ENCODE data around the gene INPP5A.

The INPP5A gene

DNA sequence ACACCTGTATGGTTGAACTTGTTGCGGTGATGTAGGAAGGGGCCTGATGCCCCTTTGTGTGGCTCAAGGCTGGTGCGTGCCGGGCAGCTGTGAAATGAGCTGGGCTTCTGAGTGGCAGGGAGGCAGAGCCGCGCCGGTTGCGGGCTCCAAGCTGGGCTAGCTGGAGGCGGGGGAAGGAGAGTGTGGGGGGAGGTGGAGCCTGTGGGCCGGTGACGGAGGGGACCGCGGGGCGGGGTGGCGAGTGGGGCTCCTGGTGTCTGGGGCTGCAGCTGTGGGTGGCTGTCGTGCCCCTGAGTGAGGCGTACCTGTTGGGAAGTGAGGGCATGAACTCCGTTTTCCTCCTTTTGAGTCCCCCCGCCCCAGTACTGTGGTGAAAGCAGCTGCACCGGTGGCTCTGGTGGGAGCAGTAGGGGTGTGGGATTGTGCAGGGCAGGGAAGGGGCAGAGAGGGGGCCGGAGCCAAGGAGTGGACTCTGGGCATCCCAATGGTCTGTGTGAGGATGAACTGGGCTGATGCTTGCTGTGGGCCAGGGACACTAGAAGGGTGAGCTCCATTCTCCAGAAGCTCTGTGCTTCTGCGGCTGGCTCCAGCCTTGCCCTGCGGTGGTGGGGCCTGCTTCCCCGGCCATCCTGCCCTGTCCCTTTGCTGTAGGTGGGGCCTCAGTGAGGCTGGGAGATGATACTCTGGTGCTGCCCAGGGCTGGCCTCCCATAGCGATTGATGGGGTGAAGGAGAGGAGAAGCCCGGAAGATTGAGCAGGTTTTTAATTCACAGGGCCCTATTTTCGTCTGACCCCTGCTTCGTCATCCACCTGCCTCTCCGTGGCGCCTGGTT is 41.7 kb downstream of the INPP5A start:
- DNase-seq (ENCODE audit: low read depth, low spot score): no peak

DNA sequence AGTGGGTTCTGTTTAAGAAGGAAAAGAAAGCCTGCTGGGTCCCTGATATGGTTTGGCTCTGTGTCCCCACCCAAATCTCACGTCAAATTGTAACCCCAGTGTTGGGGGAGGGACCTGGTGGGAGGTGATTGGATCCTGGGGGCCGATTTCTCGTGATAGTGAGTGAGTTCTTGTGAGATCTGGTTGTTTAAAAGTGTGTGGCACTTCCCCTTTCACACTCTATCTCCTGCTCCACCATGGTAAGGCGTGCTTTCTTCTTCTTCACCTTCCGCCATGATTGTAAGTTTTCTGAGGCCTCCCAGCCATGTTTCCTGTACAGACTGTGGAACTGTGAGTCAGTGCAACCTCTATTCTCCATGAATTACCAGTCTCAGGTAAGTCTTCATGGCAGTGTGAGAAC is 42.6 kb downstream of the INPP5A start:
- DNase-seq (ENCODE audit: low read depth, low spot score): no peak

DNA sequence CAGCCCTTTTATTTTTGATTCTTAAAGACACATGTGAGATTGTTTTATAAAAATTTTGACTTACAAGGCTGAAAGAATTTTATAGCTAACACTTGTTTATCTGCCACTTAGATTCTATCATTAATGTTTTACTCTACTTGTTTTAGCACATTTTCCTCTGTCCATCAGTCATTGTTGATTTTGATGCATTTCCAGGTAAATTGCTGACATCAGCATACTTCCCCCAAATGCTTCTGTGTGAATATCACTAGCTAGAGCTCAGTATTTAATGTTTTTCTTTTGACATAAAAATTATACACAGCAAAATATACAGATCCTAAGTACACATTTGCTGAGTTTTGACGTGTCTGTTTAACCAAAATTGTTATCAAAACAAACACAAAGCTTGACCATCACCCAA is 43.0 kb downstream of the INPP5A start:
- no peak for DNase-seq (ENCODE audit: low read depth, low spot score)

GRCh38 chr10:132582137-132582536 is 44.5 kb downstream of the INPP5A start:
- DNase-seq (ENCODE audit: low read depth, low spot score): no peak

DNA sequence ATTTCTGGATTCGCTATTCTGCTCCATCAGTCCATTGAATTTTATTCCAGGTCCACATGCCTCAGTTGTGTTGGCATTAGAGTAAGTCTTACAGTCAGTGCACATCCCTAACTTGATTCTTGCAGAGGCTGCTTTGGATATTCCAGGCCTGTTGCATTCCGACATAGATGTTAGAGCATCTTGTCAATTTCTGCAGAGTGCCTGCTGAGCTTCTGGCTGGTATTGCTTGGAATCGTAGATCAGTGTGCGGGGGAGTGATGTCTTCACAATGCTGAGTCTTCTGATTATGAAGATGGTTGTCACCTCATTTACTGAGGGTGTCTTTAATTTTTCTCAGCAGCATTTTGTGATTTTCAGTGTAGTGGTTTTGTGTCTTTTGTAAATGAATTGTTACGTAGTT is 45.2 kb downstream of the INPP5A start:
- no peak for DNase-seq (ENCODE audit: low read depth, low spot score)

- DNase-seq (ENCODE audit: low read depth, low spot score): no peak
These were observed 45.9 kb downstream of the INPP5A start for GRCh38 chr10:132583456-132583855.

GRCh38 chr10:132584081-132584480 is 46.5 kb downstream of the INPP5A start:
- no peak for DNase-seq (ENCODE audit: low read depth, low spot score)

DNA sequence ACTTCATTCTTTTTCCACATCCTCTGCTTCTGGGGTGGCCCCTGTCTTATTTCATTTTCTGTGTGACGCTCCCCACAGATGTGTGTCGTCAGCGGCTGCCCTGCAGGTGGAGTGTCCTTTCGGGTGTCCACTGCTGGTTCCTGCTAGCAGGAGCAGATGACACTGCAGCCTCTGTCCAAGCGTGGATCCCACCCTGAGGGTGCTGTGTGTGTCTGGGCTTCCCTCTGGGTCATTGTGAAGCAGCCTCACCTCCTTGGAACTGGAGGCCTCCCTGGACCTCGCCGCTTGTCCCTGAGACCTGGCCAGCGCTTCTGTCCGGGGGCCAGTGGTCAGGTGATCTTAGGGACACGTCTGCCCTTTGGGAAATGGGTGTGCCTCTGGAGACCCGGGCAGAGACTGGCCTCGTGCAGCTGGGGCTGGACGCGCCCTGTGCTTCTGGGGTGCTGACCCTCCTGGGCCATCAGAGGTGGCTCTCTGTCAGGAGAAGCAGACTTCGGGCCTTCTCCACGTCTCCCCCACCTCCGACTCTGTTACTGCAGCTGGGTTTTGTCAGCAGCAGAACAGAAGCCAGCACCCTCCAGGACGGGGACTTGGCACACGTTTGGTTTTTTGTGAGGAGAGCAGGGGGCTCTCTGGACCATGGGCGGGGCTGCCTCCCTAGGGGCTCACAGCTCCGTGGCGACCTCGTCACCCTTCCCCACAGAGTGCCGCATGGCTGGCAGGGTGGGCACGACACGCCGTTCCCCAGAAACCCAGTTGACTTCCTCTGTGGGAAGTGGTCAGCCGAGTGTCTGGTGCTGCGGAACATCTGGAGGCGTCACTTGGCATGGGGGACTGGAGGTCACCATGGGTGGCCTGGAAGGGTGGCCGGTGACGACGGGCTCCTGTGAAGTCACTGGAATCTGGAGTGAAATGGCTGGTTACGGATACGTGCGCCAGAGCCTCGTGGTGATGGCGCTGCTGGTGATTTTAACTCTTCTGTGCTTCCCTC is 48.4 kb downstream of the INPP5A start:
- DNase-seq (ENCODE audit: low read depth, low spot score): no peak

- no peak for DNase-seq (ENCODE audit: low read depth, low spot score)
These were observed 49.2 kb downstream of the INPP5A start for GRCh38 chr10:132586739-132587138.

- DNase-seq (ENCODE audit: low read depth, low spot score): no peak
These were observed 49.6 kb downstream of the INPP5A start for GRCh38 chr10:132587175-132587574.

DNA sequence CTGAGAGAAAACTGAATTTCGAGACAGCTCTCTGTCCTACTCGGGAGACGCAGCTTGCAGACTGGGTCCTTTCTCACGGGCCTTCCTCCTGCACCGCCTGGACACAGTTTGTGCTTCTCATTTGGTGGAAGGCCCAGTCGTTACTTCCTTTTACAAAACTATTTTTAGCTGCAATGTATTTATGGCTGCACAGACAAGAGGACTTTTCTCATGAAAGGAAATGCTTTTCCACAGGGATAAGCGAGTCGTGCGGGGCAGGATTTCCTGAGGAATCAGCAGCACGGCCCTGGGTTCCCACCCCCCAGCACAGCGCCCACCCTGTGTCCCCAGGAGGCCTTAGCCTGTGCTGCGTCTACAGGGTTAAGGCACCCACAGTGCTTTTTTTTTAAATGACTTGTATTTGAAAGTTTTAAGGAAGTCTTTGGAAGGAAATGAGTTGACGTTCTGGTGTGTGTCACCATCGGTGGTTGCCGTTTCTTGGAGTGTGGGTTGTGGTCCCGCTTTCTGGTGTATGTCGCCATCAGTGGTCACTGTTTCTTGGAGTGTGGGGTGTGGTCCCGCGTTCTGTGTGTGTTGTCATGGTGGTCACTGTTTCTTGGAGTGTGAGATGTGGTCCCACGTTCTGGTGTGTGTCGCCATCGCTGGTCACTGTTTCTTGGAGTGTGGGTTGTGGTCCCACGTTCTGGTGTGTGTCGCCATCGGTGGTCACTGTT is 50.9 kb downstream of the INPP5A start:
- DNase-seq (ENCODE audit: low read depth, low spot score): no peak

DNA sequence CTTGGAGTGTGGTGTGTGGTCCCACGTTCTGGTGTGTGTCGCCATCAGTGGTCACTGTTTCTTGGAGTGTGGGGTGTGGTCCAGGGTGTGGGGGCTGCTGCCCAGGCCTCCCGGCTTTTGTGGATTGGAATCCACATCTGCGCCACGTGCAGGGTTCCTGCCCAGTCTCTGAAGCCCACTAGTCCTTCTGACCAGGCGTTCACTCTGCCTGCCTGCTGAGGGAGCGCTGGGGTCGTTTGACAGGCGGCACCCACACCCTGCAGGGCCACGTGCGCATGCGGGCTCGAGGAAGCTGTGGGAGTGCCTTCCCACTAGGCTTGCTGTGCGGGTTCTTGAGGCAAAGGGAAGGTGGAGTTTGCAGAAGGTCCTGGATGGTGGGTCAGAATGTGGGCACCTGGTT is 51.4 kb downstream of the INPP5A start:
- no peak for DNase-seq (ENCODE audit: low read depth, low spot score)

GRCh38 chr10:132589681-132590080 is 52.1 kb downstream of the INPP5A start:
- no peak for DNase-seq (ENCODE audit: low read depth, low spot score)

DNA sequence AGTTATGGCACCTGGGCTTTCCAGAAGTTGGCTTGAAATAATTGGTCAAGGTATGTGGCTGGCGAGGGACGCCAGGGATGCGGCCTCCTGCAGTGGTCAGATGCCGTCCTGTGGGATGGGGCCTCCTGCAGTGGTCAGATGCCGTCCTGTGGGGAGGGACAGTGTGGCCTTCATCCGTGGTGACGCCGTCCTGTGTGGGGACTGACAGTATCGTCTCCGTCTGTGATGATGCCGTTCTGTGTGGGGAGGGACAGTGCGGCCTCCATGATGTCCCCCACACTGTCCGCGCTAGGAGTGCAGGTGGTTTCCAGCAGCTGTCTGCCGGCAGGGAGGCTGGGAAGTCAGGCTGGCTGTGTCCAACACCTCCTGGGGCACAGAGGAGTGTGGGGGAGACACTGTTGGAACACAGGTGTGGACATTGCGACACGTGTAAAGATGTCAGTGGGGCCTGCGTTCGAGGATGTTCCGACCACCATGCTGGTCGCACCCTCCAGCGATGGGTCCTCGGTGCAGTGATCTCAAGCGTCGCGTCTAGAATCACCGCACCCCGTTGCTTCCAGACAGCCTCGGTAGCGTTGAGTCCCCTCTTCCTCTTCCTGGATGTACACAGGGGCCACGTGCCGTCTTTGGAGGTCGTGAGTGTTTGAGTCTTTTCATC is 52.6 kb downstream of the INPP5A start:
- no peak for DNase-seq (ENCODE audit: low read depth, low spot score)

GRCh38 chr10:132590752-132591121 is 53.1 kb downstream of the INPP5A start:
- no peak for DNase-seq (ENCODE audit: low read depth, low spot score)

DNA sequence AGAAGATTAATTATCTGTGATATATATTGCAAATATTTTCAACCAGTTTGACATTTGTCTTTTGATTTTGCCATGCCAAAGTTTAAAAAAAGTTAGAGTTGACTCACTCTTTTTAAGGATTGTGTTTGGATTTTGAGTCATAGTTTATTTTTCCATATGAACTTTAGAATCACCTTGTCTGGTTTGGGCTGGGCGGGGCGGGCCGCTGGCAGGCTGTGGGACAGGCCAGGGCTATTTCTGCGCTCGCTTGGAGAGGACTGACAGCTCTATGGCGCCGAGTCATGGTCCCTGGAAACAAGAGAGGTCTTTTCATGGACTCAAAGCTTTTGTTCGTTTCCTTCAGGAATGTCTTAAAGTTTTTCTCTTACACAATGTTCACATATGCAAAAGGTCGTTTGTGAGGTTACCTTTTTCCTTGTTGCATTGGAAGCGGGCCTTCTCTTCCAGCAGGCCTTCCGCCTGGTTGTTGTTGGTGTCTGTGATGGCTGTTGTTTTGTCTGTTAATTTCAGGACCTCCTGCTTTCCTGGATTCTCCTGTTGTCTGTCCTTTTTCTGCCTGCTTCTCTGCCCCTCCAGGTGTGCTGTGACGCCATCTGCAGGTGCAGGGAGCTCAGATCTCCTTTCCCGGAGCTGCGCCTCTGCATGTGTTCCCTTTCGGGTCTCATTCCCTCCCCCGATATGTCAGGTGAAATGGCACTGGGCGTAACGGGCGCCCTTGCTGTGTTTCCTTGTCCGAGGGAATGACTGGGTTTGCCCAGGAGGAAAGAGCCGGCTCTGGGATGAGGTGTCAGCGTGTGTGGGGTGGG is 53.8 kb downstream of the INPP5A start:
- peak; percentile 50 for DNase-seq (ENCODE audit: low read depth, low spot score)

DNA sequence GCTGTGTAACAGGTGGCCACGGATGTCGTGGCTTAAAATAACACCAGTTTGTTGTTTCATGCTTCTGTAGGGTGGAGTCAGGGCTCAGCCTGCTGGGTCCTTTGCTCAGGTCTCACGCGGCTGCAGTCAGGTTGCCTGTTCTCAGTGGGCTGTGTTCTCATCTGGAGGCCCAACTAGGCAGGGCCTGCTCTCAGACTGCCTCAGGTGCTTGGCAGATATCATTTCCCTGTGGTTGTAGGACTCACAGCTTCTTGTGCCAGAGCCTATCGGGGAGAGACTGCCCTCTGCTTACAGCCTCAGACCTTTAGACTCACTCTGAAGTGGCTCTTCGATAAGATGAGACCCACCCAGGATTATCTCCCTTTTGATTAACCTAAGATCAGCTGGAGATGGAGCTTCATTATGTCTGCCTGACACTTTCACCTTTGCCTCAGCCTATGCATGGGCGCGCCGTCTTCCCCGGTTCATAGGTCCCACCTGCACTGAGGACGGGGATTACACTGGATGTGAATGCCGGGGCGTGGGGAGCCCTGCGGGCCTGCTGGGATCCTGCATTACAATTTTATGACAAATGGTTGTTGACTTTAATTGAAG is 55.3 kb downstream of the INPP5A start:
- no peak for DNase-seq (ENCODE audit: low read depth, low spot score)

DNA sequence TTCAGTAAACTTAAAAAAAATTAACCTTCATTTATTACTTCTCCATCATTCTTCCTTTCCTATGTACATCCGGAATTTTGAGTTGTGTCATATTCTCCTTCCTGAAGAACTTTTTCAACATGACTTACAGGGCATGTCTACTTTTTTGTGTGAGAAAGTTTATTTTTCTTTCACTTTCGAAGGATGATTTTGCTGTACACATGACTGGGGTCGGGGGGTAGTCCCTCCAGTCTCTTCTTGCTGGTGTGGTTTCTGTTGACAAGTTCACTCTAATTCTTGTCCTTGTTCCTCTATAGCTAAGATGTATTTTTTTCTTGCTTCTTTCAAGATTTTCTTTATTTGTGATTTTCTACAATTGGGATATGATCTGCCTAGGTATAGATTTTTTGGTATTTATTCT is 55.8 kb downstream of the INPP5A start:
- no peak for DNase-seq (ENCODE audit: low read depth, low spot score)

DNA sequence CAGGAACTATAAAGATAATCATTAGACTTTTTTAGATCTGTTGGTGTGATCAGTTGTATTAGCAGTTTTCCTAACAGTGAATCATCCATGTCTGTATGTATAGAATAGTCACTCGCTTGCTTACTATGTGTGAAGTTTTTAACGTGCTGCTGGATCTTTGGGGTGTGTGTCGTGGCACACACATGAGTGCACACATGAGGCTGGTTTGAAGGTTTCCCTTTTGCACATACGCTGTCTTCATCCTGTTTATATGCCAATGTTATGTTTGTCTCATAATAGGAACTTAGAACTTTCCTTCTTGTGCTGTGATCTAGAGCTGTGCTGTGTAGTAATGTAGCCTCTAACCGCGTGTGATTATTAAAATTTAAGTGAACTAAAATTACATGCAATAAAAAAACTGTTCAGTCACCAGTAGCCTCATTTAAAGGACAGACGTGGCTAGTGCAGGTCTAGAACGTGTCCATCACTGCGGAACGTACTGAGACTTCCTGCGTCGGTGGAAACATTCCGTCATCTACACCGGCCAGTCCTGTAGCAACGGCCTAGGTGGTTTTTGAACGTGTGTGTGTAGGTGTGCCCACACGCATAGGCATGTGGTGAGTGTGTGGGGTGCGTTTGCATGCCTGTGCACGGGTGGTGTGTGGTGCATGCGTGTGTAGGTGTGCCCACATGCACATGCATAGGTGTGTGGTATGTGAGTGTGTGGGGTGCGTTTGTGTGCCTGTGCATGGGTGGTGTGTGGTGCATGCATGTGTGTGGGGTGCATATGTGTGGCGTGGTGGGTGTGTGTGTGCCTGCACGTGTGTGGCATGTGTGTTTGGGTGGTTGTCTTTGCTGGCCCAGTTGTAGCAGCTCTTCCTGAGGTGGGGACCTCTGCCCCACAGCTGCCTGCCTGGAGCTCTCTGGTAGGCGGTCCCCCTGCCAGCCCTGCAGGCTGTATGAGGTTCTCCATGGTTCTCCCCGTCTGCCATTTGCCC is 56.6 kb downstream of the INPP5A start:
- DNase-seq (ENCODE audit: low read depth, low spot score): no peak
